Esophagus squamous epithelium (tissue), 4 donors: Measurements from ENCODE around the gene ZNF414.

Experiments used
- POLR2A ChIP-seq, 4 donors: fragments of 450-650 bp; IDR thresholded peaks; one replicate each; pipeline ENCODE4 v1.6.1; 2017; ENCODE audit warnings: antibody characterized with exemption in 4 of 4, mild to moderate bottlenecking in 4 of 4, moderate library complexity in 3 of 4
- TF ChIP-seq, protein P1 (sequence below), 6 experiments: fragments of 450-650 bp in 4 of 6; fragments of 200-600 bp in 2 of 6; sonication (generic) in 2 of 6; IDR thresholded peaks; one replicate each; pipeline ENCODE4 v1.5.1; 2016 to 2019; ENCODE audit warnings: antibody characterized with exemption in 6 of 6, mild to moderate bottlenecking in 4 of 6, moderate library complexity in 4 of 6

DNA sequence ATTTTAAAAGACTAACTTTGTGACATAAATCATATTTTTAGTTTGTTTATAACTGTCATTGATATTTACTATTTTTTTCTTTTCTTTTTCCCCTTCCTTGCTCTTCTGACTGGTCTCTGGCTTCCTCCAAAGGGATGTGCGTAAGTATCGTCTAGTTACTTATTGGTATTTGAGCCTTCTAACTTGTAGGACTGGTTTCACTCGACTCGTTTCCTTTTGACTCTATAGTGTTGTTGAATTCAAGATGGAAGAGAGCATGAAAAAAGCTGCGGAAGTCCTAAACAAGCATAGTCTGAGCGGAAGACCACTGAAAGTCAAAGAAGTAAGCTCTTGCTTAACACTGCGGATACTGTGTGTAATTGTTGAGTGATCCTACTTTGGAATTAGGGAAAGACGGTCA lies 50.6 kb downstream of the ZNF414 start:
- TF ChIP-seq, protein P1, sequence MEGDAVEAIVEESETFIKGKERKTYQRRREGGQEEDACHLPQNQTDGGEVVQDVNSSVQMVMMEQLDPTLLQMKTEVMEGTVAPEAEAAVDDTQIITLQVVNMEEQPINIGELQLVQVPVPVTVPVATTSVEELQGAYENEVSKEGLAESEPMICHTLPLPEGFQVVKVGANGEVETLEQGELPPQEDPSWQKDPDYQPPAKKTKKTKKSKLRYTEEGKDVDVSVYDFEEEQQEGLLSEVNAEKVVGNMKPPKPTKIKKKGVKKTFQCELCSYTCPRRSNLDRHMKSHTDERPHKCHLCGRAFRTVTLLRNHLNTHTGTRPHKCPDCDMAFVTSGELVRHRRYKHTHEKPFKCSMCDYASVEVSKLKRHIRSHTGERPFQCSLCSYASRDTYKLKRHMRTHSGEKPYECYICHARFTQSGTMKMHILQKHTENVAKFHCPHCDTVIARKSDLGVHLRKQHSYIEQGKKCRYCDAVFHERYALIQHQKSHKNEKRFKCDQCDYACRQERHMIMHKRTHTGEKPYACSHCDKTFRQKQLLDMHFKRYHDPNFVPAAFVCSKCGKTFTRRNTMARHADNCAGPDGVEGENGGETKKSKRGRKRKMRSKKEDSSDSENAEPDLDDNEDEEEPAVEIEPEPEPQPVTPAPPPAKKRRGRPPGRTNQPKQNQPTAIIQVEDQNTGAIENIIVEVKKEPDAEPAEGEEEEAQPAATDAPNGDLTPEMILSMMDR (IDR thresholded peaks at IDR 0.05), result no peak
- TF ChIP-seq POLR2A (IDR thresholded peaks at IDR 0.05), result no peak
